WTC11 (cell line): ENCODE results near the gene RHOB. TPM values are rescaled to one million over a fixed set of nuclear protein-coding genes. Genes with fewer than 3 reads are reported as not detected.

ENCODE experiments used
- ATAC-seq: fragments of 200-7000 bp; cut with Tn5 transposase; 2 replicates; pipeline ENCODE4 v1.10.0; 2021; ENCODE audit warnings: mild to moderate bottlenecking, moderate library complexity
- CTCF ChIA-PET: fragments of 300-600 bp; sonication (Branson Sonifier 250); formaldehyde crosslinking; loops from one replicate; lab custom pipeline; 2021; ENCODE audit warnings: antibody characterized with exemption; lab: Charles Lee
- POLR2A ChIA-PET: fragments of 350-600 bp; sonication (Branson Sonifier 250); formaldehyde crosslinking; loops from one replicate; lab custom pipeline; 2021; ENCODE audit warnings: antibody characterized with exemption; lab: Charles Lee
- DNase-seq: peaks from one replicate; pipeline ENCODE4 v3.0.0; 2021; ENCODE audit warnings: low spot score
- H3K27ac Mint-ChIP-seq: 2 replicates; pipeline ENCODE4 v1.8.0; 2021; ENCODE audit warnings: mixed read lengths
- H3K27me3 Mint-ChIP-seq: 2 replicates; pipeline ENCODE4 v1.8.0; 2021; ENCODE audit warnings: low read depth, mild to moderate bottlenecking, moderate library complexity, mixed read lengths
- H3K36me3 Mint-ChIP-seq: 2 replicates; pipeline ENCODE4 v1.8.0; 2021; ENCODE audit warnings: mixed read lengths
- H3K4me1 Mint-ChIP-seq: 2 replicates; pipeline ENCODE4 v1.8.0; 2022; ENCODE audit warnings: mixed read lengths
- H3K4me3 Mint-ChIP-seq: 2 replicates; pipeline ENCODE4 v1.8.0; 2021; ENCODE audit warnings: mild to moderate bottlenecking, moderate library complexity, mixed read lengths
- H3K9me3 Mint-ChIP-seq: 2 replicates; pipeline ENCODE4 v1.8.0; 2021; ENCODE audit warnings: mixed read lengths
- TCF7 ChIP-seq: sonication (generic); formaldehyde crosslinking; IDR thresholded peaks from 2 replicates; pipeline ENCODE4 v1.8.0; 2022; ENCODE audit warnings: mild to moderate bottlenecking, low read depth, missing genetic modification reagents, moderate library complexity
- total RNA-seq: library from RNA; stranded (reverse); gene quantifications from 3 replicates; pipeline ENCODE4 v1.2.3, GENCODE V29; 2021

The RHOB gene
- total RNA-seq, 1 experiment from 2014 or later = 20.4 TPM

GRCh38 chr2:20496942-20497341 lies 50.1 kb downstream of the RHOB start:
- Mint-ChIP-seq H3K9me3 (no peaks in the 10 kb centered on the region), H3K27me3 (no peaks in the 10 kb centered on the region), H3K4me1 (no peaks in the 10 kb centered on the region), H3K27ac (no peak overlapping the region), H3K4me3 (no peak overlapping the region), H3K36me3 (no peaks in the 10 kb centered on the region)
- ChIA-PET POLR2A (no interaction called here), CTCF (interaction anchor here (1.0 to 2.1 kb wide), 2 partner anchors 9 to 165 kb away, joined by 3 to 8 read pairs; no protein-coding TSS in a partner anchor)
- DNase-seq = no peak
- no peak for TF ChIP-seq TCF7 (CRISPR knock-in tag)
- no peak for ATAC-seq

Other genes starting within 250 kb of the RHOB start
- 47.3 to 52.6 TPM (median 52.6 TPM) in 3 replicates for gene SDC1, start 221.9 kb upstream of the RHOB start, total RNA-seq
- gene PUM2, start 96.2 kb upstream of the RHOB start, total RNA-seq = 84.7 to 104 TPM (median 90.0 TPM) in 3 replicates
- gene HS1BP3, start 204.0 kb downstream of the RHOB start, total RNA-seq = 17.9 to 20.1 TPM (median 19.8 TPM) in 3 replicates
- gene GDF7, start 220.1 kb downstream of the RHOB start, total RNA-seq = 0.18 to 0.55 TPM (median 0.23 TPM) in 3 replicates